Skeletal muscle satellite cell (primary cell): ENCODE data around the gene KCNH5.

Experiments
- H3K27me3 ChIP-seq: 2 replicates; pipeline ENCODE4 v1.7.0; 2013; ENCODE audit warnings: low read length; ENCODE audit not compliant: control insufficient read depth, insufficient read depth
- H3K36me3 ChIP-seq: 2 replicates; pipeline ENCODE4 v1.7.0; 2013; ENCODE audit warnings: mild to moderate bottlenecking, control low read depth, low read length; ENCODE audit not compliant: insufficient read depth
- H3K4me1 ChIP-seq: 2 replicates; pipeline ENCODE4 v1.7.0; 2013; ENCODE audit warnings: low read length; ENCODE audit not compliant: control insufficient read depth, insufficient read depth
- H3K4me2 ChIP-seq: 2 replicates; pipeline ENCODE4 v1.7.0; 2013; ENCODE audit warnings: mild to moderate bottlenecking, low read length
- H3K4me3 ChIP-seq: 2 replicates; pipeline ENCODE4 v1.7.0; 2013; ENCODE audit warnings: low read length
- H3K9ac ChIP-seq: 2 replicates; pipeline ENCODE4 v1.7.0; 2013; ENCODE audit warnings: mild to moderate bottlenecking, low read depth, low read length, moderate library complexity
- H3K9me3 ChIP-seq: replicated peaks from 2 replicates; pipeline ENCODE4 v1.7.0; 2013; ENCODE audit warnings: mild to moderate bottlenecking, control low read depth, low read length

Gene KCNH5

GRCh38 chr14:62670526-62670925 lies 374.7 kb downstream of the KCNH5 start:
- Histone ChIP-seq H3K4me3 (no peak overlapping the region), H3K27me3 (no peaks in the 10 kb centered on the region), H3K9ac (no peak overlapping the region), H3K4me2 (no peak overlapping the region), H3K9me3 (no peaks in the 10 kb centered on the region), H3K36me3 (no peaks in the 10 kb centered on the region), H3K4me1 (no peaks in the 10 kb centered on the region)

- Histone ChIP-seq H3K4me3 (no peak overlapping the region), H3K9me3 (no peaks in the 10 kb centered on the region), H3K4me2 (no peak overlapping the region), H3K27me3 (no peaks in the 10 kb centered on the region), H3K4me1 (no peaks in the 10 kb centered on the region), H3K36me3 (no peaks in the 10 kb centered on the region), H3K9ac (no peak overlapping the region)
These were observed 377.8 kb downstream of the KCNH5 start for GRCh38 chr14:62667421-62667914.

- H3K27me3 ChIP-seq = no peaks in the 10 kb centered on the region
- no peak overlapping the region for H3K9ac ChIP-seq
- no peak overlapping the region for H3K4me3 ChIP-seq
- no peak overlapping the region for H3K4me2 ChIP-seq
- H3K4me1 ChIP-seq = no peaks in the 10 kb centered on the region
- no peaks in the 10 kb centered on the region for H3K9me3 ChIP-seq
- H3K36me3 ChIP-seq = no peaks in the 10 kb centered on the region
These were observed 380.0 kb downstream of the KCNH5 start for GRCh38 chr14:62665286-62665685.

GRCh38 chr14:62663456-62663821 lies 381.8 kb downstream of the KCNH5 start:
- Histone ChIP-seq H3K36me3 (no peaks in the 10 kb centered on the region), H3K4me2 (no peak overlapping the region), H3K27me3 (no peaks in the 10 kb centered on the region), H3K4me1 (no peaks in the 10 kb centered on the region), H3K4me3 (no peak overlapping the region), H3K9me3 (no peaks in the 10 kb centered on the region), H3K9ac (no peak overlapping the region)

- Histone ChIP-seq H3K4me2 (no peak overlapping the region), H3K9ac (no peak overlapping the region), H3K9me3 (no peaks in the 10 kb centered on the region), H3K4me1 (no peaks in the 10 kb centered on the region), H3K27me3 (no peaks in the 10 kb centered on the region), H3K4me3 (no peak overlapping the region), H3K36me3 (no peaks in the 10 kb centered on the region)
These were observed 382.3 kb downstream of the KCNH5 start for GRCh38 chr14:62662811-62663455.

- no peak overlapping the region for H3K4me3 ChIP-seq
- H3K9ac ChIP-seq = no peak overlapping the region
- H3K4me2 ChIP-seq = no peak overlapping the region
- H3K9me3 ChIP-seq = no peaks in the 10 kb centered on the region
- H3K27me3 ChIP-seq = no peaks in the 10 kb centered on the region
- H3K36me3 ChIP-seq = no peaks in the 10 kb centered on the region
- H3K4me1 ChIP-seq = no peaks in the 10 kb centered on the region
These were observed 383.4 kb downstream of the KCNH5 start for GRCh38 chr14:62661818-62662217.

- H3K27me3 ChIP-seq = no peaks in the 10 kb centered on the region
These were observed 386.6 kb downstream of the KCNH5 start for GRCh38 chr14:62658631-62659030.

GRCh38 chr14:62657376-62657775 lies 387.9 kb downstream of the KCNH5 start:
- Histone ChIP-seq H3K9me3 (no peaks in the 10 kb centered on the region), H3K4me3 (no peak overlapping the region), H3K9ac (no peak overlapping the region), H3K4me1 (no peaks in the 10 kb centered on the region), H3K36me3 (no peaks in the 10 kb centered on the region), H3K4me2 (no peak overlapping the region), H3K27me3 (no peaks in the 10 kb centered on the region)

More at GRCh38 chr14:62658631-62659030, 386.6 kb downstream of the KCNH5 start:
- Histone ChIP-seq H3K9ac (no peak overlapping the region), H3K4me3 (no peak overlapping the region), H3K4me1 (no peaks in the 10 kb centered on the region), H3K36me3 (no peaks in the 10 kb centered on the region), H3K4me2 (no peak overlapping the region), H3K9me3 (no peaks in the 10 kb centered on the region)

GRCh38 chr14:62655166-62655565 lies 390.1 kb downstream of the KCNH5 start:
- H3K4me3 ChIP-seq = no peak overlapping the region
- no peaks in the 10 kb centered on the region for H3K9me3 ChIP-seq
- no peak overlapping the region for H3K9ac ChIP-seq
- H3K27me3 ChIP-seq = no peaks in the 10 kb centered on the region
- H3K36me3 ChIP-seq = no peaks in the 10 kb centered on the region
- H3K4me1 ChIP-seq = no peaks in the 10 kb centered on the region
- H3K4me2 ChIP-seq = no peak overlapping the region

- H3K27me3 ChIP-seq = no peaks in the 10 kb centered on the region
- H3K9ac ChIP-seq = no peak overlapping the region
- H3K4me1 ChIP-seq = no peaks in the 10 kb centered on the region
- H3K9me3 ChIP-seq = no peaks in the 10 kb centered on the region
- H3K36me3 ChIP-seq = no peaks in the 10 kb centered on the region
- no peak overlapping the region for H3K4me2 ChIP-seq
- H3K4me3 ChIP-seq = no peak overlapping the region
These were observed 390.6 kb downstream of the KCNH5 start for GRCh38 chr14:62654641-62655040.
